ENCODE measurements around the gene RET. TPM values are rescaled to one million over a fixed set of nuclear protein-coding genes. Genes with fewer than 3 reads are reported as not detected.

RET gene
- total and polyA plus RNA-seq, 7 donors = 1.8 to 6.5 (median 3.9) TPM; not detected in 2

GRCh38 chr10:43125274-43125845, 48.5 kb downstream of the RET start:
- Histone ChIP-seq H3K9me3 (no peaks in the 10 kb centered on the region), H3K4me3 (no peak overlapping the region), H3K27me3 (no peaks in the 10 kb centered on the region), H3K4me1 (no peaks in the 10 kb centered on the region), H3K27ac (no peak overlapping the region), H3K36me3 (no peaks in the 10 kb centered on the region)
- 76 to 86% methylated on average over 8 of the region's 8 CpGs for WGBS, 2 donors
- TF ChIP-seq POLR2AphosphoS5 (IDR thresholded peaks at IDR 0.05) (no peak), EP300 (IDR thresholded peaks at IDR 0.05) (no peak), POLR2A (IDR thresholded peaks at IDR 0.05) (no peak), CTCF (IDR thresholded peaks at IDR 0.05) (no peak)
- intact Hi-C loops (cut with DNase I) = no loop called here
- no peak for DNase-seq

- 86 to 91% methylated on average over 23 of the region's 23 CpGs for WGBS, 2 donors
- Histone ChIP-seq H3K4me1 (no peaks in the 10 kb centered on the region), H3K4me3 (no peak overlapping the region), H3K36me3 (no peaks in the 10 kb centered on the region), H3K27ac (no peak overlapping the region), H3K27me3 (no peaks in the 10 kb centered on the region), H3K9me3 (no peaks in the 10 kb centered on the region)
- TF ChIP-seq EP300 (IDR thresholded peaks at IDR 0.05) (no peak), POLR2A (IDR thresholded peaks at IDR 0.05) (no peak), CTCF (IDR thresholded peaks at IDR 0.05) (no peak), POLR2AphosphoS5 (IDR thresholded peaks at IDR 0.05) (no peak)
- no peak for DNase-seq
- intact Hi-C loops (cut with DNase I) = no loop called here
Observed at GRCh38 chr10:43125881-43126731, 49.2 kb downstream of the RET start.

- no peak overlapping the region for H3K4me3 ChIP-seq
- H3K27me3 ChIP-seq = no peaks in the 10 kb centered on the region
- 70 to 80% methylated on average over 7 of the region's 7 CpGs for WGBS, 2 donors
- intact Hi-C loops (cut with DNase I) = no loop called here
- no peaks in the 10 kb centered on the region for H3K9me3 ChIP-seq
- H3K4me1 ChIP-seq = no peaks in the 10 kb centered on the region
- H3K36me3 ChIP-seq = no peaks in the 10 kb centered on the region
- TF ChIP-seq CTCF (IDR thresholded peaks at IDR 0.05) (no peak), POLR2AphosphoS5 (IDR thresholded peaks at IDR 0.05) (no peak), EP300 (IDR thresholded peaks at IDR 0.05) (no peak), POLR2A (IDR thresholded peaks at IDR 0.05) (no peak)
- no peak for DNase-seq
- no peak overlapping the region for H3K27ac ChIP-seq
Observed at GRCh38 chr10:43126759-43127424, 50.0 kb downstream of the RET start.

GRCh38 chr10:43127442-43127841, 50.6 kb downstream of the RET start:
- no peak for DNase-seq
- Histone ChIP-seq H3K27ac (no peak overlapping the region), H3K4me3 (no peak overlapping the region), H3K4me1 (no peaks in the 10 kb centered on the region), H3K27me3 (no peaks in the 10 kb centered on the region), H3K9me3 (no peaks in the 10 kb centered on the region), H3K36me3 (no peaks in the 10 kb centered on the region)
- TF ChIP-seq POLR2A (IDR thresholded peaks at IDR 0.05) (no peak), EP300 (IDR thresholded peaks at IDR 0.05) (no peak), CTCF (IDR thresholded peaks at IDR 0.05) (no peak), POLR2AphosphoS5 (IDR thresholded peaks at IDR 0.05) (no peak)
- 86 to 87% methylated on average over 9 of the region's 9 CpGs for WGBS, 2 donors
- intact Hi-C loops (cut with DNase I) = no loop called here

Measured in sigmoid colon (tissue), 7 donors.